Head of caudate nucleus (tissue), 42 donors: ENCODE results near the gene JTB.
"Not testable (repeated sequence)": the region's sequence is repeated elsewhere in the genome, so short reads cannot be mapped to it uniquely, and the experiment has no call there.

Experiments used
- DNase-seq, 42 donors: peaks; one replicate each; pipeline versions ENCODE4 v3.0.0 to v3.0.0-alpha.2; 2020 to 2021; ENCODE audit warnings: mixed read lengths in 7 of 42
- intact Hi-C: fragments of 100-400 bp; cut with DNase I; formaldehyde crosslinking; loops from one replicate; pipeline ENCODE4 v1.15.0; 2022

Gene JTB

GRCh38 chr1:153984123-153984894, 6.8 kb upstream of the JTB start:
- intact Hi-C loops, result loop anchor here (5.0 to 10.0 kb wide), 2 partner anchors 302 to 470 kb away; no protein-coding TSS in a partner anchor
- DNase-seq, result no peak

- intact Hi-C loops, result loop anchor here (5.0 to 10.0 kb wide), 2 partner anchors 299 to 467 kb away; no protein-coding TSS in a partner anchor
- not testable (repeated sequence) for DNase-seq
These were observed 4.3 kb upstream of the JTB start for GRCh38 chr1:153981735-153982134.

- DNase-seq, intact Hi-C loops: not testable (repeated sequence)
These were observed 1.6 kb upstream of the JTB start for GRCh38 chr1:153979091-153979490.

GRCh38 chr1:153978274-153978909, 918 bp upstream of the JTB start:
- no peak for DNase-seq

DNA sequence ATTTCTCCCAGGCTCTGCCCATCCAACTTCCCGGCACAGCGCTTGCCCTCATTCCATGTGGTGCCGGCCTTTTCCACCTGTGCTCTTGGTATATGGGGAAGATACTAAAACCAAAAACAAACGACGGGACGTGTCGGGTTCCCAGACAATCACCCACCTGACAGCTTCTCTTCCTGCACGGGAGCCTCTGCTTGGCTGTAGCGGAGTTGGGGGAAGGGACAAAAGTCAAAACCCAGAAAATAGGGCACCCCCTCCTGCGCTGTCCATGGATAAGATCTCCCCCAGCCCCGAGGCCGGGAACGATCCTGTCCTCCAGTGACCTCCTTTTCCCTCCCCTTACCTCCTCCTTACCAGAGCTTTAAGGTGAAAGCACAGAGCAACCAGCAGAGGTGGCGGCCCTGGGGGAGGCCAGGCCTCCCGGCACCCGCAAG, 640 bp downstream of the JTB start:
- intact Hi-C loops, result no loop called here
- peak in 2 of 42 donors; percentile 24 to 46 for DNase-seq

More at GRCh38 chr1:153978274-153978909, 918 bp upstream of the JTB start:
- intact Hi-C loops, result no loop called here

- intact Hi-C loops, result no loop called here
- DNase-seq, result no peak
These were observed 3.9 kb downstream of the JTB start for GRCh38 chr1:153973525-153973924.

DNA sequence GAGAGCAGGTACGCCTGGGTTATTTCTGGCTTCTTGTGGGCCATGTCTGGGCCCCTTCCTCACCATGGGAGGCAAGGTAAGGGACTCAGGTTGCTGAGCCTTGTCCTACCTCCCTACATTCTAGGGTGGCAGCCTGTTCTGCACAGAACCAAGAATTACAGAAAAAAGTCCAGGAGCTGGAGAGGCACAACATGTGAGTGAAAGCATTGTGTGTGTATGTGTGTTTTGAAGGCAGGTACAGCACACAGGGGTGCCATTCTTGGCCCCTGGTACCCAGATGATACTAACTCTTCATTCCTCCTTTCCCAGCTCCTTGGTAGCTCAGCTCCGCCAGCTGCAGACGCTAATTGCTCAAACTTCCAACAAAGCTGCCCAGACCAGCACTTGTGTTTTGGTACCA, 4.4 kb downstream of the JTB start:
- intact Hi-C loops, result no loop called here
- no peak for DNase-seq

GRCh38 chr1:153970346-153970745, 7.1 kb downstream of the JTB start:
- intact Hi-C loops, result no loop called here
- no peak for DNase-seq

- DNase-seq, result no peak
- intact Hi-C loops, result no loop called here
These were observed 8.5 kb downstream of the JTB start for GRCh38 chr1:153968972-153969371.

- DNase-seq, result no peak
- intact Hi-C loops, result no loop called here
These were observed 9.1 kb downstream of the JTB start for GRCh38 chr1:153968408-153968807.

GRCh38 chr1:153968000-153968363, 9.5 kb downstream of the JTB start:
- intact Hi-C loops, result no loop called here
- DNase-seq, result peak in 3 of 42 donors; percentile 20 to 39 (median 27)

GRCh38 chr1:153967107-153967999, 10.1 kb downstream of the JTB start, which contains the start of gene CREB3L4:
CREB3L4 (plus strand) TSS chr1:153967902; CDS start chr1:153968526, 624 bp downstream.
- intact Hi-C loops, result no loop called here
- peak; percentile 84 to 97 (median 93) for DNase-seq

DNA sequence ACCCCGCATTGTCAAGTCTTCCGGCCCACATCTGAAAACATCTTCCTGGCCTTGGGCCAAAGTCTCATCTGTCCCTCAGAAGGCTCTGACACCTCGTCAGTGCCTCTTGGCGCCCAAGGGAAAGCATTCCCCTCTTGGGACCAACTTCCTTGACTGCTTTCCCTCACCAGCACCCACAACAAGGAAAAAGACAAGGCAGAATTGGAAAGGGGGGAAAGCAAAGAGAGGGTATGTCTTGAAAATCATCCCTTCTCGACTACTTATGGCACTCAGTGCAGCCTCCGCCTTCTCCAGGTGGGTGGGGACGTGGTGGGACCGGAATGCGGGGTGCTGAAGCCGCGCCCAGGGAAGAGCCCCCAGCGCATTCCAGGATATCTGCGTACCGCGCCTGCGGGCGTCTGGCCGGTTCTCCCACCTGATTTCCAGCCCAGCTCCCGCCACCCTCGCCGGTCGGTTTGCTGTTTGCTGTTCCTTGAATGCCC, 13.6 kb downstream of the JTB start:
- peak in 10 of 42 donors; percentile 13 to 55 (median 32) for DNase-seq
- intact Hi-C loops, result no loop called here

DNA sequence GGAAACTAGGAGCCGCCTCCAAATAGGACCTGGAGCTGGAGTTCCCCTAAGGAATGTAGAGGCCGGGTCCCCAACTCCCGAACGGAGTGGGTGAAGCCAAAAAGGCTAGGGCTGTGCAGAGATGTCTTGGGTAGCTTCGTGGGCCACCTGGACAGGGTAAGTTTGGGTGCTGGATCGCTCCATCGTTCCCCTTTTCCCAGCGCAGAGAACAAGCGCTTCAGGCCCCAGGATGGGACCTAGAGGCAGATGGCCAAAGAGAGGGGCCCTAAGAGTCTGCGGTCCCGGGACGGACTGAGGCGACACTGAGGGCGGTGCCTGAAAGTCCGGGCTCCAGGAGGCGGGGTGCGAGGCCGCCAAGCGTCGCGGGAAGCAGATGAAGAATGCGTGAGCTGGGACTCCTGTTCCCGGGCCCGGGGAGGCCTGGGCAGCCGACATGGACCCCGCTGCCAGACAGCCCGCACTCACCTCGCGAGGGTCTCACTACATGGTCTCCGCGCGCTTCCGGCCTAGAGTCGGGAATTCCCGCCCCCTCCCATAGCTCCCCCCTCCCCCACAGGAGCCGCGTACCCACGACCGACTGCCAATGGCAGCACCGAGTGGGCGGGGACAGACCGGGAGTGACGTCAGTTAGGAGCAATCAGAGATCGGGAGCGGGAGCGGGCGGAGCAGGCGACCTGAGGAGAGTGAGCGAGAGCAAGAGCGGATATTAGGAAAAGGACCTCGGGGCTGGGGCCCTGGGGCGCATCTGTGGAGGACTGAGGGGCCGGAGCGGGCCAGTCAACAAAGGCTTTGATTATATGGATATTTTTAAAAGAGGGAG, 14.2 kb downstream of the JTB start, which contains the start of gene SLC39A1:
TSS of gene SLC39A1 (minus strand) at position 508 of the 820 bp plus-strand sequence. CDS start 822 bp downstream, outside the sequence.
- intact Hi-C loops, result no loop called here
- peak; percentile 96 to 100 (median 99) for DNase-seq

GRCh38 chr1:153962088-153963029, 15.1 kb downstream of the JTB start:
- intact Hi-C loops, result no loop called here
- peak in 4 of 42 donors; percentile 26 to 59 (median 32) for DNase-seq

- intact Hi-C loops, result no loop called here
These were observed 16.1 kb downstream of the JTB start for GRCh38 chr1:153961421-153961820.

GRCh38 chr1:153960206-153960605, 17.3 kb downstream of the JTB start:
- intact Hi-C loops, result no loop called here

More at GRCh38 chr1:153961421-153961820, 16.1 kb downstream of the JTB start:
- DNase-seq, result no peak

More at GRCh38 chr1:153960206-153960605, 17.3 kb downstream of the JTB start:
- DNase-seq, result no peak
